Measurements from ENCODE around the gene BRINP2. TPM values are rescaled to one million over a fixed set of nuclear protein-coding genes. Genes with fewer than 3 reads are reported as not detected.

Gene BRINP2
- total and polyA plus RNA-seq, 11 donors = 0.11 to 1.2 (median 0.19) TPM

DNA sequence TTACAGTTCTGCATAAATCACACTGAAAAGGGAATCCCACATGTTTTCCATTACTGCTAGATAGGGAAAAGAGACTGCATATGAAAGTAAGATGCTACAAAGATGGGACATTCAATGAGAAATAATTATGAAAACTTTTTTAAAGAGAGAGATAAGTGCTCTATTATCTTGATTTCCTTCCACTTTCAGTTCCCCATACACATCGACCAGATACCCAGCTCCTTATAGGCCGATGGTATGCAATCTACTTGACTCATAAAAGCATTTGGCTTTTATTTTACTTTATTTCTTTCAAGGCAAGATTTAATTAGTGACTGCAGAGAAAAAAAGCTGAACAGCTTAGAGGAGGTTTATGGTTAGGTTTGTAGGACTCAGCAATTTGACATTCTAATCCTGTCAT is 13.1 kb downstream of the BRINP2 start:
- TF ChIP-seq, protein P1, sequence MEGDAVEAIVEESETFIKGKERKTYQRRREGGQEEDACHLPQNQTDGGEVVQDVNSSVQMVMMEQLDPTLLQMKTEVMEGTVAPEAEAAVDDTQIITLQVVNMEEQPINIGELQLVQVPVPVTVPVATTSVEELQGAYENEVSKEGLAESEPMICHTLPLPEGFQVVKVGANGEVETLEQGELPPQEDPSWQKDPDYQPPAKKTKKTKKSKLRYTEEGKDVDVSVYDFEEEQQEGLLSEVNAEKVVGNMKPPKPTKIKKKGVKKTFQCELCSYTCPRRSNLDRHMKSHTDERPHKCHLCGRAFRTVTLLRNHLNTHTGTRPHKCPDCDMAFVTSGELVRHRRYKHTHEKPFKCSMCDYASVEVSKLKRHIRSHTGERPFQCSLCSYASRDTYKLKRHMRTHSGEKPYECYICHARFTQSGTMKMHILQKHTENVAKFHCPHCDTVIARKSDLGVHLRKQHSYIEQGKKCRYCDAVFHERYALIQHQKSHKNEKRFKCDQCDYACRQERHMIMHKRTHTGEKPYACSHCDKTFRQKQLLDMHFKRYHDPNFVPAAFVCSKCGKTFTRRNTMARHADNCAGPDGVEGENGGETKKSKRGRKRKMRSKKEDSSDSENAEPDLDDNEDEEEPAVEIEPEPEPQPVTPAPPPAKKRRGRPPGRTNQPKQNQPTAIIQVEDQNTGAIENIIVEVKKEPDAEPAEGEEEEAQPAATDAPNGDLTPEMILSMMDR (IDR thresholded peaks at IDR 0.05) = no peak
- TF ChIP-seq POLR2A (IDR thresholded peaks at IDR 0.05) = no peak
- no peak overlapping the region for H3K4me3 ChIP-seq
- ATAC-seq (no peak), DNase-seq (no peak)
- intact Hi-C loops (cut with DNase I) = loop anchor here in 3 of 10 donors (2.0 to 10.0 kb wide), 4 partner anchors 287 to 761 kb away; no protein-coding TSS in a partner anchor
- H3K36me3 ChIP-seq = no peaks in the 10 kb centered on the region
- H3K27me3 ChIP-seq = peaks cover 0 to 23% (median 9%) of the 10 kb centered on the region in 9 donors
- 70 to 84% (median 80%) methylated on average over 2 of the region's 2 CpGs for WGBS, 4 donors
- H3K27ac ChIP-seq = no peak overlapping the region
- H3K4me1 ChIP-seq = peaks cover 0 to 9% (median 0%) of the 10 kb centered on the region in 12 donors
- H3K9me3 ChIP-seq = peaks cover 0 to 5% (median 0%) of the 10 kb centered on the region in 12 donors

DNA sequence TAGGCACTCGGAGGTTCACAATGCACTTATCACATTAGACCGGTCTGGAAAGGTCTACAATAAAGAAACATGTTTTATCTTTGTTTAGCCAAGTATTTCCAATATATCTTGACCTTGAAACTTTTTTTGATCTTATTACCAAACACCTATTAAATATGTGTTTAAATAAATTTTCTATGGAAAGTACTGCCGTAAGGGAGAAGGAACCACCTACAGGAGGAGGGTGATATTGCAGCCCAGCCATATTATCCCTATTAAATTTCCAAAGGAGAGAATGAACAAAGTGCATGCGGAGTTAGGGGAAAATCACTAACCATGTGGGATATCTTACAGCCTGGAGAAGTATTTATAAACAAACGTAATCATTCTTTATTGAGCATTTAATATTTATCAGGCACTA is 14.5 kb downstream of the BRINP2 start:
- Histone ChIP-seq H3K9me3 (peaks cover 0 to 5% (median 0%) of the 10 kb centered on the region in 12 donors), H3K4me1 (peaks cover 0 to 9% (median 0%) of the 10 kb centered on the region in 12 donors), H3K4me3 (no peak overlapping the region), H3K27ac (no peak overlapping the region), H3K36me3 (no peaks in the 10 kb centered on the region), H3K27me3 (peaks cover 0 to 20% (median 9%) of the 10 kb centered on the region in 9 donors)
- 81 to 85% (median 83%) methylated on average over 5 of the region's 5 CpGs for WGBS, 4 donors
- DNase-seq (no peak), ATAC-seq (no peak)
- intact Hi-C loops (cut with DNase I) = loop anchor here in 1 of 10 donors (10.0 kb wide), 2 partner anchors 600 to 760 kb away; no protein-coding TSS in a partner anchor
- no peak for TF ChIP-seq POLR2A (IDR thresholded peaks at IDR 0.05)
- TF ChIP-seq, protein P1 (IDR thresholded peaks at IDR 0.05) = peak in 4 of 12 donors; percentile 13 to 36 (median 17)

DNA sequence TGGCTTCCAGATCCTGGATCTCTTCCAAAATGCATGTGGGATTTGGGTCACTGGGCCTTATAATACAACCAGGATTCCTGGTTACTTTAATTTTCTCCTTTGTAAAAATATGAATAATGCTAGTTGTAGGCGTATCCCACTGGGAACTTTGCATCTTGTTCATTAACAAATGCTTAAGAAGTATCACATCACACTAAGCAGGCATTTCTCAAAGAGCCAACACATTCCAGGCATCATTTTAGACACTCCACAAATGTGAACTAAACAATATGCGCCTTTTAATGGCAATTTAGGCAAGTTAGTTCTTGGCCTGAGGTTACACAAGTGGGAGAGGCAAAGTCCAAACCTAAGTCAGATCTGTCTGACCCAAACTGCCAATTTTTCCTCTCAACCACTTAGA is 15.9 kb downstream of the BRINP2 start:
- Histone ChIP-seq H3K27me3 (peaks cover 0 to 9% (median 0%) of the 10 kb centered on the region in 9 donors), H3K4me1 (peaks cover 0 to 4% (median 0%) of the 10 kb centered on the region in 12 donors), H3K36me3 (no peaks in the 10 kb centered on the region), H3K4me3 (no peak overlapping the region), H3K27ac (no peak overlapping the region), H3K9me3 (peaks cover 0 to 5% (median 0%) of the 10 kb centered on the region in 12 donors)
- intact Hi-C loops (cut with DNase I) = loop anchor here in 1 of 10 donors (10.0 kb wide), 2 partner anchors 598 to 758 kb away; no protein-coding TSS in a partner anchor
- no peak for TF ChIP-seq POLR2A (IDR thresholded peaks at IDR 0.05)
- ATAC-seq (no peak), DNase-seq (no peak)
- WGBS, 4 donors = 90 to 95% (median 92%) methylated on average over 2 of the region's 2 CpGs

DNA sequence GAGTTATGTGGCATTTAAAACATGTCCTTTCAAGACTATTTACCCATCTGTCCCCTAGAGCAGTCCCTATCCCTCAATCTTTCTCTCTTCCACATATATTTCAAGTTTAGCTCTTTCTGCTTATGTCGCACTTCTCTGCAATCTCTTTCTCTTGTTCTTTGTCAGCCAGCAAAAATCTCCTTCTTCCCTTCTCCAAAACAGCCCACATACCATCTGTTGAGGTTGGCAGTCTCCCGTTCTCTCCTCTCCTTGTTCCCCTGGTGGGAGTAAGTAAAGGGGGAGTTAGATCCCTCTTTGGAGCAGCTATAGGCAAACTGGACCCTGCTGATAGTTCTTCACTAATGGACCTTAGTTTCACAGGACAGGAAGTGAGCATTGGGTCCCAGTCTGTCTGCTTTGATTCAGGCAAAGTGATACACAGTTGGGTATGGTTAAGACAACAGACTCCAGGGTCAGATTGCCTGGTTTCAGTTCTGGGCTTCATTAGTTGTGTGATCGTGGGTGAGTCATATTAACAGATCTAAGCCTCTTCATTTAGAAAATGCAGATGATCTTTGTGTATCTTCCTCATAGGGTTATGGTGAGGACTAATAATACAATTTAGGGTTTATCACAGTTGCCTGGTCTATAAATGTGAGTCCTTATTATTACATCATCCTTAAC is 19.7 kb downstream of the BRINP2 start:
- Histone ChIP-seq H3K27ac (no peak overlapping the region), H3K4me3 (no peak overlapping the region), H3K27me3 (no peaks in the 10 kb centered on the region), H3K36me3 (no peaks in the 10 kb centered on the region), H3K9me3 (peaks cover 0 to 2% (median 0%) of the 10 kb centered on the region in 12 donors), H3K4me1 (no peaks in the 10 kb centered on the region)
- TF ChIP-seq POLR2A (IDR thresholded peaks at IDR 0.05) = no peak
- TF ChIP-seq, protein P1 (IDR thresholded peaks at IDR 0.05) = no peak
- 68 to 77% (median 73%) methylated on average over 3 of the region's 3 CpGs for WGBS, 4 donors
- ATAC-seq = peak in 1 of 4 donors; percentile 65
- DNase-seq = no peak
- intact Hi-C loops (cut with DNase I) = no loop called here

All from heart left ventricle (tissue), 16 donors.